ENCODE measurements around the gene SNX25. TPM values are rescaled to one million over a fixed set of nuclear protein-coding genes. Genes with fewer than 3 reads are reported as not detected.

SNX25 gene
- total and polyA plus RNA-seq, 2 of the 13 experiments (the other 11 are each of a cell fraction or from before 2014, with no cell fraction given), result 23.4 to 23.5 TPM

DNA sequence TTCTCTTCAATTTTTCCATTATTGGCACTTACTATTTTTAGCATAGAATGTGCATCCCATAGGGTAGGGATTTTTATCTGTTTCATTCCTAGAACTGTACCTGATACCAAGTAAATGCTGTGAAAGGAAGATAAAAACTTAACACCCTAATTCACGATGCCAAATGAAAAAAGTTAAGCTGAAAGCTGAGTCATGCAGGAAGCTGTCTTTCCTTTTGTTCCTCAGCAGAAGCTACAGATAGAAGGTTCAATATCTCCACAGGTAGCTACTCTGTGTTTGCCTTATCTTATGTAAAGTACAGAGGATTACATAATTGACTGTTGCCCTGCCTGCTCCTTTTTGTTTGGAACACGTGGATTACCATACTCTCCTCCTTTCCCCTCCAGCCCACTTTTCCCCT, 109.3 kb downstream of the SNX25 start (continued):
- TF ChIP-seq, protein P1, sequence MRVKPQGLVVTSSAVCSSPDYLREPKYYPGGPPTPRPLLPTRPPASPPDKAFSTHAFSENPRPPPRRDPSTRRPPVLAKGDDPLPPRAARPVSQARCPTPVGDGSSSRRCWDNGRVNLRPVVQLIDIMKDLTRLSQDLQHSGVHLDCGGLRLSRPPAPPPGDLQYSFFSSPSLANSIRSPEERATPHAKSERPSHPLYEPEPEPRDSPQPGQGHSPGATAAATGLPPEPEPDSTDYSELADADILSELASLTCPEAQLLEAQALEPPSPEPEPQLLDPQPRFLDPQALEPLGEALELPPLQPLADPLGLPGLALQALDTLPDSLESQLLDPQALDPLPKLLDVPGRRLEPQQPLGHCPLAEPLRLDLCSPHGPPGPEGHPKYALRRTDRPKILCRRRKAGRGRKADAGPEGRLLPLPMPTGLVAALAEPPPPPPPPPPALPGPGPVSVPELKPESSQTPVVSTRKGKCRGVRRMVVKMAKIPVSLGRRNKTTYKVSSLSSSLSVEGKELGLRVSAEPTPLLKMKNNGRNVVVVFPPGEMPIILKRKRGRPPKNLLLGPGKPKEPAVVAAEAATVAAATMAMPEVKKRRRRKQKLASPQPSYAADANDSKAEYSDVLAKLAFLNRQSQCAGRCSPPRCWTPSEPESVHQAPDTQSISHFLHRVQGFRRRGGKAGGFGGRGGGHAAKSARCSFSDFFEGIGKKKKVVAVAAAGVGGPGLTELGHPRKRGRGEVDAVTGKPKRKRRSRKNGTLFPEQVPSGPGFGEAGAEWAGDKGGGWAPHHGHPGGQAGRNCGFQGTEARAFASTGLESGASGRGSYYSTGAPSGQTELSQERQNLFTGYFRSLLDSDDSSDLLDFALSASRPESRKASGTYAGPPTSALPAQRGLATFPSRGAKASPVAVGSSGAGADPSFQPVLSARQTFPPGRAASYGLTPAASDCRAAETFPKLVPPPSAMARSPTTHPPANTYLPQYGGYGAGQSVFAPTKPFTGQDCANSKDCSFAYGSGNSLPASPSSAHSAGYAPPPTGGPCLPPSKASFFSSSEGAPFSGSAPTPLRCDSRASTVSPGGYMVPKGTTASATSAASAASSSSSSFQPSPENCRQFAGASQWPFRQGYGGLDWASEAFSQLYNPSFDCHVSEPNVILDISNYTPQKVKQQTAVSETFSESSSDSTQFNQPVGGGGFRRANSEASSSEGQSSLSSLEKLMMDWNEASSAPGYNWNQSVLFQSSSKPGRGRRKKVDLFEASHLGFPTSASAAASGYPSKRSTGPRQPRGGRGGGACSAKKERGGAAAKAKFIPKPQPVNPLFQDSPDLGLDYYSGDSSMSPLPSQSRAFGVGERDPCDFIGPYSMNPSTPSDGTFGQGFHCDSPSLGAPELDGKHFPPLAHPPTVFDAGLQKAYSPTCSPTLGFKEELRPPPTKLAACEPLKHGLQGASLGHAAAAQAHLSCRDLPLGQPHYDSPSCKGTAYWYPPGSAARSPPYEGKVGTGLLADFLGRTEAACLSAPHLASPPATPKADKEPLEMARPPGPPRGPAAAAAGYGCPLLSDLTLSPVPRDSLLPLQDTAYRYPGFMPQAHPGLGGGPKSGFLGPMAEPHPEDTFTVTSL (CRISPR knock-in tag; IDR thresholded peaks at IDR 0.05; ENCODE audit: borderline replicate concordance), result peak; percentile 61; the same call in 1 of the 2 replicates
- TF ChIP-seq ZMYM4 (CRISPR knock-in tag; IDR thresholded peaks at IDR 0.05) (peak; percentile 50; the same call in 1 of the 2 replicates), RORA (CRISPR knock-in tag; IDR thresholded peaks at IDR 0.05) (no peak), ZC3H13 (CRISPR knock-in tag; IDR thresholded peaks at IDR 0.05) (no peak), ZNF12 (CRISPR knock-in tag; IDR thresholded peaks at IDR 0.05) (0 out of 2 replicates have a peak, but pooled peaks have one; percentile 56), KDM6A (CRISPR knock-in tag; IDR thresholded peaks at IDR 0.05; ENCODE audit: low read depth) (0 out of 2 replicates have a peak, but pooled peaks have one; percentile 33), ZBTB7B (CRISPR knock-in tag; IDR thresholded peaks at IDR 0.05) (peak; percentile 35; the same call in 1 of the 2 replicates), PHF5A (CRISPR knock-in tag; IDR thresholded peaks at IDR 0.05; ENCODE audit: low read depth, unreplicated experiment) (no peak), TEAD3 (CRISPR knock-in tag; optimal IDR thresholded peaks at IDR 0.05; ENCODE audit: borderline replicate concordance) (peak; percentile 53)
- TF ChIP-seq, protein P2, sequence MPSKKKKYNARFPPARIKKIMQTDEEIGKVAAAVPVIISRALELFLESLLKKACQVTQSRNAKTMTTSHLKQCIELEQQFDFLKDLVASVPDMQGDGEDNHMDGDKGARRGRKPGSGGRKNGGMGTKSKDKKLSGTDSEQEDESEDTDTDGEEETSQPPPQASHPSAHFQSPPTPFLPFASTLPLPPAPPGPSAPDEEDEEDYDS (CRISPR knock-in tag; IDR thresholded peaks at IDR 0.05), result peak; percentile 50; the same call in 1 of the 2 replicates
- TF ChIP-seq, protein P3, sequence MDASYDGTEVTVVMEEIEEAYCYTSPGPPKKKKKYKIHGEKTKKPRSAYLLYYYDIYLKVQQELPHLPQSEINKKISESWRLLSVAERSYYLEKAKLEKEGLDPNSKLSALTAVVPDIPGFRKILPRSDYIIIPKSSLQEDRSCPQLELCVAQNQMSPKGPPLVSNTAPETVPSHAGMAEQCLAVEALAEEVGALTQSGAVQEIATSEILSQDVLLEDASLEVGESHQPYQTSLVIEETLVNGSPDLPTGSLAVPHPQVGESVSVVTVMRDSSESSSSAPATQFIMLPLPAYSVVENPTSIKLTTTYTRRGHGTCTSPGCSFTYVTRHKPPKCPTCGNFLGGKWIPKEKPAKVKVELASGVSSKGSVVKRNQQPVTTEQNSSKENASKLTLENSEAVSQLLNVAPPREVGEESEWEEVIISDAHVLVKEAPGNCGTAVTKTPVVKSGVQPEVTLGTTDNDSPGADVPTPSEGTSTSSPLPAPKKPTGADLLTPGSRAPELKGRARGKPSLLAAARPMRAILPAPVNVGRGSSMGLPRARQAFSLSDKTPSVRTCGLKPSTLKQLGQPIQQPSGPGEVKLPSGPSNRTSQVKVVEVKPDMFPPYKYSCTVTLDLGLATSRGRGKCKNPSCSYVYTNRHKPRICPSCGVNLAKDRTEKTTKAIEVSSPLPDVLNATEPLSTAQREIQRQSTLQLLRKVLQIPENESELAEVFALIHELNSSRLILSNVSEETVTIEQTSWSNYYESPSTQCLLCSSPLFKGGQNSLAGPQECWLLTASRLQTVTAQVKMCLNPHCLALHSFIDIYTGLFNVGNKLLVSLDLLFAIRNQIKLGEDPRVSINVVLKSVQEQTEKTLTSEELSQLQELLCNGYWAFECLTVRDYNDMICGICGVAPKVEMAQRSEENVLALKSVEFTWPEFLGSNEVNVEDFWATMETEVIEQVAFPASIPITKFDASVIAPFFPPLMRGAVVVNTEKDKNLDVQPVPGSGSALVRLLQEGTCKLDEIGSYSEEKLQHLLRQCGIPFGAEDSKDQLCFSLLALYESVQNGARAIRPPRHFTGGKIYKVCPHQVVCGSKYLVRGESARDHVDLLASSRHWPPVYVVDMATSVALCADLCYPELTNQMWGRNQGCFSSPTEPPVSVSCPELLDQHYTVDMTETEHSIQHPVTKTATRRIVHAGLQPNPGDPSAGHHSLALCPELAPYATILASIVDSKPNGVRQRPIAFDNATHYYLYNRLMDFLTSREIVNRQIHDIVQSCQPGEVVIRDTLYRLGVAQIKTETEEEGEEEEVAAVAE (CRISPR knock-in tag; IDR thresholded peaks at IDR 0.05; ENCODE audit: borderline replicate concordance), result 0 out of 2 replicates have a peak, but pooled peaks have one; percentile 24
- TF ChIP-seq, protein P4, sequence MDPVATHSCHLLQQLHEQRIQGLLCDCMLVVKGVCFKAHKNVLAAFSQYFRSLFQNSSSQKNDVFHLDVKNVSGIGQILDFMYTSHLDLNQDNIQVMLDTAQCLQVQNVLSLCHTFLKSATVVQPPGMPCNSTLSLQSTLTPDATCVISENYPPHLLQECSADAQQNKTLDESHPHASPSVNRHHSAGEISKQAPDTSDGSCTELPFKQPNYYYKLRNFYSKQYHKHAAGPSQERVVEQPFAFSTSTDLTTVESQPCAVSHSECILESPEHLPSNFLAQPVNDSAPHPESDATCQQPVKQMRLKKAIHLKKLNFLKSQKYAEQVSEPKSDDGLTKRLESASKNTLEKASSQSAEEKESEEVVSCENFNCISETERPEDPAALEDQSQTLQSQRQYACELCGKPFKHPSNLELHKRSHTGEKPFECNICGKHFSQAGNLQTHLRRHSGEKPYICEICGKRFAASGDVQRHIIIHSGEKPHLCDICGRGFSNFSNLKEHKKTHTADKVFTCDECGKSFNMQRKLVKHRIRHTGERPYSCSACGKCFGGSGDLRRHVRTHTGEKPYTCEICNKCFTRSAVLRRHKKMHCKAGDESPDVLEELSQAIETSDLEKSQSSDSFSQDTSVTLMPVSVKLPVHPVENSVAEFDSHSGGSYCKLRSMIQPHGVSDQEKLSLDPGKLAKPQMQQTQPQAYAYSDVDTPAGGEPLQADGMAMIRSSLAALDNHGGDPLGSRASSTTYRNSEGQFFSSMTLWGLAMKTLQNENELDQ (CRISPR knock-in tag; IDR thresholded peaks at IDR 0.05; ENCODE audit: borderline replicate concordance), result no peak
- TF ChIP-seq, protein P5, sequence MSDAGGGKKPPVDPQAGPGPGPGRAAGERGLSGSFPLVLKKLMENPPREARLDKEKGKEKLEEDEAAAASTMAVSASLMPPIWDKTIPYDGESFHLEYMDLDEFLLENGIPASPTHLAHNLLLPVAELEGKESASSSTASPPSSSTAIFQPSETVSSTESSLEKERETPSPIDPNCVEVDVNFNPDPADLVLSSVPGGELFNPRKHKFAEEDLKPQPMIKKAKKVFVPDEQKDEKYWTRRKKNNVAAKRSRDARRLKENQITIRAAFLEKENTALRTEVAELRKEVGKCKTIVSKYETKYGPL (CRISPR knock-in tag; IDR thresholded peaks at IDR 0.05), result peak; percentile 91
- TF ChIP-seq, protein P6, sequence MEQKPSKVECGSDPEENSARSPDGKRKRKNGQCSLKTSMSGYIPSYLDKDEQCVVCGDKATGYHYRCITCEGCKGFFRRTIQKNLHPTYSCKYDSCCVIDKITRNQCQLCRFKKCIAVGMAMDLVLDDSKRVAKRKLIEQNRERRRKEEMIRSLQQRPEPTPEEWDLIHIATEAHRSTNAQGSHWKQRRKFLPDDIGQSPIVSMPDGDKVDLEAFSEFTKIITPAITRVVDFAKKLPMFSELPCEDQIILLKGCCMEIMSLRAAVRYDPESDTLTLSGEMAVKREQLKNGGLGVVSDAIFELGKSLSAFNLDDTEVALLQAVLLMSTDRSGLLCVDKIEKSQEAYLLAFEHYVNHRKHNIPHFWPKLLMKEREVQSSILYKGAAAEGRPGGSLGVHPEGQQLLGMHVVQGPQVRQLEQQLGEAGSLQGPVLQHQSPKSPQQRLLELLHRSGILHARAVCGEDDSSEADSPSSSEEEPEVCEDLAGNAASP (CRISPR knock-in tag; IDR thresholded peaks at IDR 0.05; ENCODE audit: borderline replicate concordance), result peak; percentile 57; the same call in 1 of the 2 replicates
